Measurements from ENCODE around the gene PGA3. TPM values are rescaled to one million over a fixed set of nuclear protein-coding genes. Genes with fewer than 3 reads are reported as not detected.

The PGA3 gene
- not detected for total RNA-seq

DNA sequence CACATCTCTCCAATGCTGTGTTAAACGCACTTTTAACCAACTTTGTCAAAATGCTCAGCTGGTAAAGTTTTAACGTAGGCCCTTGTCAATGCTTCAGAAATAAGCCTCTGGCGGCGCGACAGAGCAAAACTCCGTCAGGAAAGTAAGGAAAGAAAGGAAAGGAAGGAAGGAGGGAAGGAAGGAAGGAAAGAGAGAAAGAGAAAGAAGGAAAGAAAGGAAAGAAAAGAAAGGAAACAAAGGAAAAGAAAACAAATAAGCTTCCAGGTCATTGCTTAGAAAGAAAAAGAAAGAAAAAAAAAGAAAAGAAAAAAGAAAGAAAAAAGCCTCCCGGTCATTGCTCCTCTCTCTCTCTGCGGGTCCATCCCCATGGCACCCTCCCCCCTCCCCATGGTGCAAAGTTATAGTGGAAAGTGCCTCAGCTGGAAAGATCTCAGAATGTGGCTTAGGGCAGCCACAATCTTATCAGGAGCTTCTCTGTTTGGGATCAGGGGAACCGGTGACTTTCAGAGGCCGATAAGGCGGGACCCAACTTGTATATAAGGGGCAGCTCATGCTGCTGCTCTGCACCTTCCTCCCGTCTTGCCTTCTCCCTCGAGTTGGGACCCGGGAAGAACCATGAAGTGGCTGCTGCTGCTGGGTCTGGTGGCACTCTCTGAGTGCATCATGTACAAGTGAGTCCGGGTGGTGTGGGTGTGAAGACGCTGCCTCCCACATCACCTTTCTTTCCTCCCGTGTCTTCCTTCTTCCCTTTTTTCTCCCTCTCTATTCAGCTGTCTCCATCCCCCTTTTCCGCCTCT, at the start of gene PGA3:
PGA3 (plus strand) TSS at position 566 of the 797 bp plus-strand sequence; CDS start at position 616, 50 bp downstream.

DNA sequence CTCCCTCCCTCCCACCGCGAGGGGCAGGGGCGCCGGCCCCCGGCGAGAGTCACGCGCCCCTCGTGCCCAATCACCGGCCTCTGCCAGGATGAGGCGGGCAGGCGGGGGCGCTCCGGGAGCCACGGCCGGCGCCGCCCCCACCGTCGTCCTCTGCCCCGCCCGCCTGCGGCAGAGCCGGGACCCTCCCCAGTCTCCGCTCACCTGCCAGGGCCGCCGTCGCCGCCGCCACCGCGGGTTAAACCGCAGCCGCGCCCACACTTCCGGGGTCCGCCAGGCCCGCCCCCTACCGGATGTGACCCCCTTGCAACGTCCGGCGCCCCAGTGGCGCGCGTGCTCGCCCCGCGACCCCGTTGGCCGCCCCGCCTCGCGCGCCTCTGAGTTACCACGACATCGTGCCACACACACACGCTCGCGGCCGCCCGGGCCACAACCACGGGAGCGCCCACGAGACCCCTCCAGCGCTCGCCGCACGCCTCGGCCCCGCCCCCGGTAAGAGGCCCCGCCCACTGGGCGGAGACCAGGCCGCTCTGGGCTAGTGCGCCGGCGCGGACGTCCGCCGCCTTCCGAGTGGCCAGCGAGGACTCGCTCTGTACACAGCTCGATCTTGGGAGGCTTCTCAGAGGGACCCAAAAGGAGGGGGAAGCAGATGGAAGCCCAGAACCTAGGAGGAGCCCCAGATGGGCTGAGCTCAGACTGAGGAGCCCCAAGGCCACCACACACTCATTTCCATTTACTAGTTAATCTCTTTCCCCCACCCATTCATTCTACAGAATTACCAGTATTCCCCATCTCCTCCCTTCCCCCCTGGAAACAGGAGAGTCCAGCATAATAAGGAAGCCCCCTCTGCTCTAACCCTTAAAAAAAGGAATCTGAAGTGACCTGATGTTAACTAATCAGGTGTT, 41.9 kb upstream of the PGA3 start, which contains the start of gene VPS37C:
VPS37C (minus strand) TSS at position 237 of the 902 bp plus-strand sequence. CDS start 22,597 bp downstream, outside the sequence.

DNA sequence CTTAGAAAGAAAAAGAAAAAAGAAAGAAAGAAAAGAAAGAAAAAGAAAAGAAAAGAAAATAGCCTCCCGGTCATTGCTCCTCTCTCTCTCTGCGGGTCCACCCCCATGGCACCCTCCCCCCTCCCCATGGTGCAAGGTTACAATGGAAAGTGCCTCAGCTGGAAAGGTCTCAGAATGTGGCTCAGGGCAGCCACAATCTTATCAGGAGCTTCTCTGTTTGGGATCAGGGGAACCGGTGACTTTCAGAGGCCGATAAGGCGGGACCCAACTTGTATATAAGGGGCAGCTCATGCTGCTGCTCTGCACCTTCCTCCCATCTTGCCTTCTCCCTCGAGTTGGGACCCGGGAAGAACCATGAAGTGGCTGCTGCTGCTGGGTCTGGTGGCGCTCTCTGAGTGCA, 18.7 kb downstream of the PGA3 start, which contains the start of gene PGA4:
PGA4 (plus strand) TSS at position 301 of the 400 bp plus-strand sequence; CDS start at position 355, 54 bp downstream.

DNA sequence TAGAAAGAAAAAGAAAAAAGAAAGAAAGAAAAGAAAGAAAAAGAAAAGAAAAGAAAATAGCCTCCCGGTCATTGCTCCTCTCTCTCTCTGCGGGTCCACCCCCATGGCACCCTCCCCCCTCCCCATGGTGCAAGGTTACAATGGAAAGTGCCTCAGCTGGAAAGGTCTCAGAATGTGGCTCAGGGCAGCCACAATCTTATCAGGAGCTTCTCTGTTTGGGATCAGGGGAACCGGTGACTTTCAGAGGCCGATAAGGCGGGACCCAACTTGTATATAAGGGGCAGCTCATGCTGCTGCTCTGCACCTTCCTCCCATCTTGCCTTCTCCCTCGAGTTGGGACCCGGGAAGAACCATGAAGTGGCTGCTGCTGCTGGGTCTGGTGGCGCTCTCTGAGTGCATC, 37.6 kb downstream of the PGA3 start, which contains the start of gene PGA5:
PGA5 (plus strand) TSS at position 301 of the 400 bp plus-strand sequence; CDS start at position 353, 52 bp downstream.

Other genes starting within 250 kb of the PGA3 start
- 2.3 TPM for gene CD6, start 231.8 kb upstream of the PGA3 start, total RNA-seq
- gene CD5, start 101.0 kb upstream of the PGA3 start, total RNA-seq: not detected
- 6.2 TPM for gene VPS37C, start 42.1 kb upstream of the PGA3 start, total RNA-seq
- 0.23 TPM for gene PGA4, start 18.8 kb downstream of the PGA3 start, total RNA-seq
- gene PGA5, start 37.7 kb downstream of the PGA3 start, total RNA-seq: not detected
- gene VWCE, start 91.8 kb downstream of the PGA3 start, total RNA-seq: 1.4 TPM
- 200 TPM for gene DDB1, start 129.6 kb downstream of the PGA3 start, total RNA-seq
- 12.9 TPM for gene TKFC, start 129.7 kb downstream of the PGA3 start, total RNA-seq
- 12.7 TPM for gene CYB561A3, start 158.4 kb downstream of the PGA3 start, total RNA-seq
- gene TMEM138, start 158.9 kb downstream of the PGA3 start, total RNA-seq: 26.8 TPM
- gene TMEM216, start 189.1 kb downstream of the PGA3 start, total RNA-seq: 14.8 TPM
- 31.1 TPM for gene CPSF7, start 226.5 kb downstream of the PGA3 start, total RNA-seq
- gene SDHAF2, start 226.6 kb downstream of the PGA3 start, total RNA-seq: 57.7 TPM